ENCODE data around the gene CCDC186. TPM values are rescaled to one million over a fixed set of nuclear protein-coding genes. Genes with fewer than 3 reads are reported as not detected.

CCDC186 gene
- total RNA-seq, 1 donor from 2014 or later, result 22.9 TPM

DNA sequence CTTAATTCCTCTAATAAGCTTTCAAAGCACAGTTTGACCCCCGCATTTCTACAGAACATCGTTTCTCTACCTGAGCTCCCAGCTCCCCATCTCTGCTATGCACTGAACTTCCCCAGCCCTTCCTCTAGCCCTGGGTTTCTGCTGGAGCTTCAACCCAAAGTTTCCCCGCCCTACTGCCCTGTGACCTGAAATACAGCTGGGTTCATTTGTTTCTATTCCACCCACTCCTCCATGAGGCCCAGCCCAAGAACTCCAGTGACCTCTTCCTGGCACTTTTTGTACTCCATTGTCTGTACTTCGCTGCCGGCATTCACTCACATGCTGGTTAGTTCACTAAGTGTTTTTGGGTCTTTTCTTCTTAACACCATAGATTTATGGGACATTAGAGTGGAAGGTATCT lies 94.6 kb downstream of the CCDC186 start:
- peaks cover 11% of the 10 kb centered on the region for H3K4me1 Mint-ChIP-seq
- peaks cover 4% of the 10 kb centered on the region for H3F3A ChIP-seq (ENCODE audit: low read depth)
- no peak overlapping the region for H3K4me2 ChIP-seq
- H4K20me1 ChIP-seq (ENCODE audit: low read depth), result no peaks in the 10 kb centered on the region
- no peaks in the 10 kb centered on the region for H3K27me3 ChIP-seq
- peaks cover 8% of the 10 kb centered on the region for H3K27me3 Mint-ChIP-seq (ENCODE audit: insufficient read depth, low read depth)
- peak overlapping the region; percentile 63 for H2AFZ ChIP-seq (replicated peaks)
- H3K27ac ChIP-seq, result no peak overlapping the region
- peaks cover 6% of the 10 kb centered on the region for H3K9me3 Mint-ChIP-seq
- DNase-seq (ENCODE audit: low spot score), result no peak
- no peaks in the 10 kb centered on the region for H3K4me1 ChIP-seq
- H3K79me2 ChIP-seq (ENCODE audit: low read depth), result no peaks in the 10 kb centered on the region
- no peak for TF ChIP-seq EZH2 (IDR thresholded peaks at IDR 0.05)
- TF ChIP-seq, protein P1, sequence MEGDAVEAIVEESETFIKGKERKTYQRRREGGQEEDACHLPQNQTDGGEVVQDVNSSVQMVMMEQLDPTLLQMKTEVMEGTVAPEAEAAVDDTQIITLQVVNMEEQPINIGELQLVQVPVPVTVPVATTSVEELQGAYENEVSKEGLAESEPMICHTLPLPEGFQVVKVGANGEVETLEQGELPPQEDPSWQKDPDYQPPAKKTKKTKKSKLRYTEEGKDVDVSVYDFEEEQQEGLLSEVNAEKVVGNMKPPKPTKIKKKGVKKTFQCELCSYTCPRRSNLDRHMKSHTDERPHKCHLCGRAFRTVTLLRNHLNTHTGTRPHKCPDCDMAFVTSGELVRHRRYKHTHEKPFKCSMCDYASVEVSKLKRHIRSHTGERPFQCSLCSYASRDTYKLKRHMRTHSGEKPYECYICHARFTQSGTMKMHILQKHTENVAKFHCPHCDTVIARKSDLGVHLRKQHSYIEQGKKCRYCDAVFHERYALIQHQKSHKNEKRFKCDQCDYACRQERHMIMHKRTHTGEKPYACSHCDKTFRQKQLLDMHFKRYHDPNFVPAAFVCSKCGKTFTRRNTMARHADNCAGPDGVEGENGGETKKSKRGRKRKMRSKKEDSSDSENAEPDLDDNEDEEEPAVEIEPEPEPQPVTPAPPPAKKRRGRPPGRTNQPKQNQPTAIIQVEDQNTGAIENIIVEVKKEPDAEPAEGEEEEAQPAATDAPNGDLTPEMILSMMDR (IDR thresholded peaks at IDR 0.05), result no peak
- no peak for TF ChIP-seq EZH2phosphoT487 (IDR thresholded peaks at IDR 0.05)
- H3K4me3 Mint-ChIP-seq, result peak overlapping the region; percentile 41
- no peaks in the 10 kb centered on the region for H3K9me3 ChIP-seq (ENCODE audit: low read depth)
- no peaks in the 10 kb centered on the region for H3K36me3 Mint-ChIP-seq
- no peak overlapping the region for H3K9ac ChIP-seq
- no peak overlapping the region for H3K4me3 ChIP-seq
- no peak overlapping the region for H3K27ac Mint-ChIP-seq
- no peaks in the 10 kb centered on the region for H3K36me3 ChIP-seq

DNA sequence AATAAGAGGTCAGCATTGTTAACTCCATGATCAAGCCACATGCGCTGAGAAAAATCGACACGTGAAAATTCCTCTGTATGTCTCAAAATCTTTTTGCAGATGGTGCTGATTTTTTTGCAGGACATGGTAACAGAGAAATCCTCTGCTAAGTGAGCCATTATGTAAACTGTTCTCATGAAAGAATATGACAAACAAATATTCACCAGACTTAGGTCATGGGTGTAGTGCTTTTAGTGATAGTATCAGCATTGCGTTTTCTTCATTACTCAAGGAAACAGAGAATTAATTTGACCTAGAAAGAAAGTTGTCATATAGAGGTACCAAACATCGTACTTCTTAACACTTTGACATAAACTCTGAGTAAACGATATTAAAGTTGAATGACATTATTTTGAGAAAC lies 95.7 kb downstream of the CCDC186 start:
- H3K9me3 Mint-ChIP-seq, result peaks cover 4% of the 10 kb centered on the region
- H3K27ac ChIP-seq, result no peak overlapping the region
- no peaks in the 10 kb centered on the region for H3K27me3 ChIP-seq
- no peak overlapping the region for H3K9ac ChIP-seq
- H3K4me3 Mint-ChIP-seq, result no peak overlapping the region
- H3K27ac Mint-ChIP-seq, result no peak overlapping the region
- no peak overlapping the region for H3K4me3 ChIP-seq
- no peak overlapping the region for H3K4me2 ChIP-seq
- DNase-seq (ENCODE audit: low spot score), result no peak
- H4K20me1 ChIP-seq (ENCODE audit: low read depth), result no peaks in the 10 kb centered on the region
- no peaks in the 10 kb centered on the region for H3K36me3 ChIP-seq
- no peaks in the 10 kb centered on the region for H3K36me3 Mint-ChIP-seq
- H3K4me1 Mint-ChIP-seq, result peaks cover 11% of the 10 kb centered on the region
- no peaks in the 10 kb centered on the region for H3F3A ChIP-seq (ENCODE audit: low read depth)
- H3K9me3 ChIP-seq (ENCODE audit: low read depth), result no peaks in the 10 kb centered on the region
- no peak overlapping the region for H2AFZ ChIP-seq (replicated peaks)
- no peaks in the 10 kb centered on the region for H3K4me1 ChIP-seq
- H3K79me2 ChIP-seq (ENCODE audit: low read depth), result no peaks in the 10 kb centered on the region
- TF ChIP-seq, protein P1 (IDR thresholded peaks at IDR 0.05), result no peak
- TF ChIP-seq EZH2 (IDR thresholded peaks at IDR 0.05) (no peak), EZH2phosphoT487 (IDR thresholded peaks at IDR 0.05) (no peak)
- peaks cover 5% of the 10 kb centered on the region for H3K27me3 Mint-ChIP-seq (ENCODE audit: insufficient read depth, low read depth)

DNA sequence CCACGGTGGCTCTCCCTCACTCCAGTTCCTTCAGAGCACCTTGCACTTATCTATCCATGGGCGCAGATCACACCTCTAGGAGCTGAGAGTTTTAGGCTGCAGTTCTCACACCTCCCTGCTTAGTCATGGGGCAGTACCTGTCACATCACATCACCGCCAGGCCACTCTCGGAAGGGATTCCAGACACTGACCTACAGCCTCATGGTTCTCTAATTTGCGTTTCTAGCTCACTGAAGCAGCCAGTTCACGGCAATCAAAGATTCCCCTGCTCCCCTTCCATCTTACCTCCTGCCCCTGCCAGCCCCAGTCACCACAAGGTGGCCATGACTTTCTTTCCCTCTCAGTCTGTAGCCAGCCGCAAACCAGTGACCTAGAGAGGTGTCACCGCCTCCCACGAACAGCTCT lies 96.2 kb downstream of the CCDC186 start:
- Histone ChIP-seq H3F3A (ENCODE audit: low read depth) (no peaks in the 10 kb centered on the region), H2AFZ (replicated peaks) (no peak overlapping the region), H3K9me3 (ENCODE audit: low read depth) (no peaks in the 10 kb centered on the region), H4K20me1 (ENCODE audit: low read depth) (no peaks in the 10 kb centered on the region), H3K4me2 (no peak overlapping the region), H3K4me1 (no peaks in the 10 kb centered on the region), H3K4me3 (no peak overlapping the region), H3K9ac (no peak overlapping the region), H3K79me2 (ENCODE audit: low read depth) (no peaks in the 10 kb centered on the region), H3K27me3 (no peaks in the 10 kb centered on the region), H3K27ac (no peak overlapping the region), H3K36me3 (no peaks in the 10 kb centered on the region)
- DNase-seq (ENCODE audit: low spot score), result peak; percentile 33
- H3K27me3 Mint-ChIP-seq (ENCODE audit: insufficient read depth, low read depth), result peaks cover 4% of the 10 kb centered on the region
- H3K36me3 Mint-ChIP-seq, result no peaks in the 10 kb centered on the region
- no peak overlapping the region for H3K4me3 Mint-ChIP-seq
- H3K27ac Mint-ChIP-seq, result no peak overlapping the region
- H3K4me1 Mint-ChIP-seq, result peaks cover 11% of the 10 kb centered on the region
- peaks cover 4% of the 10 kb centered on the region for H3K9me3 Mint-ChIP-seq
- TF ChIP-seq EZH2phosphoT487 (IDR thresholded peaks at IDR 0.05) (no peak), EZH2 (IDR thresholded peaks at IDR 0.05) (no peak)
- TF ChIP-seq, protein P1 (IDR thresholded peaks at IDR 0.05), result peak; percentile 9
